Stimulated activated CD4-positive, alpha-beta T cell treated with anti-CD3 and anti-CD28 coated beads, Interleukin-4, amount 100 ng/mL, for 1 hour (primary cell): ENCODE measurements around the gene KLRC3.
"Not testable (repeated sequence)": the region's sequence is repeated elsewhere in the genome, so short reads cannot be mapped to it uniquely, and the experiment has no call there.

Experiments
- DNase-seq: peaks from one replicate; pipeline ENCODE4 v3.0.0-alpha.2; 2020

KLRC3 gene

GRCh38 chr12:10420334-10420733, at the start of gene KLRC3:
KLRC3 (minus strand) TSS chr12:10420595; CDS start chr12:10420550, 45 bp downstream.
- not testable (repeated sequence) for DNase-seq

- no peak for DNase-seq
Measured at GRCh38 chr12:10469701-10470100, 49.3 kb upstream of the KLRC3 start.

GRCh38 chr12:10466311-10466710, 45.9 kb upstream of the KLRC3 start:
- no peak for DNase-seq

- DNase-seq, result no peak
Measured at GRCh38 chr12:10457760-10458159, 37.4 kb upstream of the KLRC3 start.

- DNase-seq, result no peak
Measured at GRCh38 chr12:10456856-10457255, 36.5 kb upstream of the KLRC3 start.

- DNase-seq, result no peak
Measured at GRCh38 chr12:10455766-10456165, 35.4 kb upstream of the KLRC3 start.

GRCh38 chr12:10454531-10454930, 34.1 kb upstream of the KLRC3 start:
- DNase-seq, result no peak

GRCh38 chr12:10453156-10453555, 32.8 kb upstream of the KLRC3 start, which contains the start of gene KLRC1:
KLRC1 (minus strand) TSS chr12:10453377; CDS start chr12:10451156, 2,221 bp downstream.
- DNase-seq, result no peak

- no peak for DNase-seq
Measured at GRCh38 chr12:10448236-10448635, 27.8 kb upstream of the KLRC3 start.

- DNase-seq, result not testable (repeated sequence)
Measured at GRCh38 chr12:10446052-10446451, 25.7 kb upstream of the KLRC3 start.

- not testable (repeated sequence) for DNase-seq
Measured at GRCh38 chr12:10441144-10441543, 20.7 kb upstream of the KLRC3 start.

GRCh38 chr12:10439608-10440274, 19.3 kb upstream of the KLRC3 start:
- not testable (repeated sequence) for DNase-seq

GRCh38 chr12:10437601-10438000, 17.2 kb upstream of the KLRC3 start:
- DNase-seq, result not testable (repeated sequence)

GRCh38 chr12:10435816-10436215, 15.4 kb upstream of the KLRC3 start, which contains the start of gene KLRC2:
KLRC2 (minus strand) TSS chr12:10436010; CDS start chr12:10435986, 24 bp downstream.
- not testable (repeated sequence) for DNase-seq

- DNase-seq, result not testable (repeated sequence)
Measured at GRCh38 chr12:10430623-10431022, 10.2 kb upstream of the KLRC3 start.

- DNase-seq, result not testable (repeated sequence)
Measured at GRCh38 chr12:10425938-10426337, 5.5 kb upstream of the KLRC3 start.

GRCh38 chr12:10424260-10424899, 4.0 kb upstream of the KLRC3 start:
- DNase-seq, result not testable (repeated sequence)

- DNase-seq, result not testable (repeated sequence)
Measured at GRCh38 chr12:10422159-10422558, 1.8 kb upstream of the KLRC3 start.

- no peak for DNase-seq
Measured at GRCh38 chr12:10409392-10409791, 11.0 kb downstream of the KLRC3 start, which contains the start of gene KLRC4. KLRC4 (minus strand) TSS chr12:10409757; CDS start chr12:10409575, 182 bp downstream.

GRCh38 chr12:10408842-10409241, 11.6 kb downstream of the KLRC3 start:
- no peak for DNase-seq

GRCh38 chr12:10406725-10407124, 13.7 kb downstream of the KLRC3 start:
- no peak for DNase-seq

- DNase-seq, result no peak
Measured at GRCh38 chr12:10405294-10405693, 15.1 kb downstream of the KLRC3 start.

- DNase-seq, result no peak
Measured at GRCh38 chr12:10404798-10405197, 15.6 kb downstream of the KLRC3 start.

- no peak for DNase-seq
Measured at GRCh38 chr12:10400829-10401228, 19.6 kb downstream of the KLRC3 start.
